Measurements from ENCODE around the gene RPS19. TPM values are rescaled to one million over a fixed set of nuclear protein-coding genes. Genes with fewer than 3 reads are reported as not detected.

The RPS19 gene
- total RNA-seq, 1 donor: 1,086 TPM

- H3K4me3 ChIP-seq (ENCODE audit: low read length): no peak overlapping the region
- H3K9me3 ChIP-seq (ENCODE audit: low read depth, low read length): no peaks in the 10 kb centered on the region
- no peaks in the 10 kb centered on the region for H3K27me3 ChIP-seq (ENCODE audit: insufficient read depth, low read length)
- H3K4me1 ChIP-seq (ENCODE audit: insufficient read depth, low read length): peaks cover 20% of the 10 kb centered on the region
These were observed 36.5 kb downstream of the RPS19 start for GRCh38 chr19:41896581-41896942.

- Histone ChIP-seq H3K27me3 (ENCODE audit: insufficient read depth, low read length) (no peaks in the 10 kb centered on the region), H3K4me3 (ENCODE audit: low read length) (no peak overlapping the region), H3K4me1 (ENCODE audit: insufficient read depth, low read length) (peaks cover 14% of the 10 kb centered on the region), H3K9me3 (ENCODE audit: low read depth, low read length) (no peaks in the 10 kb centered on the region)
These were observed 37.1 kb downstream of the RPS19 start for GRCh38 chr19:41897181-41897580.

- Histone ChIP-seq H3K27me3 (ENCODE audit: insufficient read depth, low read length) (no peaks in the 10 kb centered on the region), H3K4me1 (ENCODE audit: insufficient read depth, low read length) (peaks cover 8% of the 10 kb centered on the region)
These were observed 37.8 kb downstream of the RPS19 start for GRCh38 chr19:41897820-41898219.

GRCh38 chr19:41898235-41898634, 38.2 kb downstream of the RPS19 start:
- Histone ChIP-seq H3K4me1 (ENCODE audit: insufficient read depth, low read length) (peaks cover 5% of the 10 kb centered on the region), H3K4me3 (ENCODE audit: low read length) (no peak overlapping the region)

More at GRCh38 chr19:41897820-41898219, 37.8 kb downstream of the RPS19 start:
- Histone ChIP-seq H3K4me3 (ENCODE audit: low read length) (no peak overlapping the region), H3K9me3 (ENCODE audit: low read depth, low read length) (no peaks in the 10 kb centered on the region)

GRCh38 chr19:41901707-41902360, 41.8 kb downstream of the RPS19 start:
- Histone ChIP-seq H3K4me3 (ENCODE audit: low read length) (no peak overlapping the region), H3K4me1 (ENCODE audit: insufficient read depth, low read length) (no peaks in the 10 kb centered on the region), H3K9me3 (ENCODE audit: low read depth, low read length) (no peaks in the 10 kb centered on the region), H3K27me3 (ENCODE audit: insufficient read depth, low read length) (no peaks in the 10 kb centered on the region)

More at GRCh38 chr19:41898235-41898634, 38.2 kb downstream of the RPS19 start:
- H3K27me3 ChIP-seq (ENCODE audit: insufficient read depth, low read length): no peaks in the 10 kb centered on the region
- no peaks in the 10 kb centered on the region for H3K9me3 ChIP-seq (ENCODE audit: low read depth, low read length)

- no peaks in the 10 kb centered on the region for H3K27me3 ChIP-seq (ENCODE audit: insufficient read depth, low read length)
- H3K4me3 ChIP-seq (ENCODE audit: low read length): no peak overlapping the region
- H3K9me3 ChIP-seq (ENCODE audit: low read depth, low read length): no peaks in the 10 kb centered on the region
- H3K4me1 ChIP-seq (ENCODE audit: insufficient read depth, low read length): no peaks in the 10 kb centered on the region
These were observed 42.5 kb downstream of the RPS19 start for GRCh38 chr19:41902594-41902993.

- Histone ChIP-seq H3K4me3 (ENCODE audit: low read length) (no peak overlapping the region), H3K27me3 (ENCODE audit: insufficient read depth, low read length) (no peaks in the 10 kb centered on the region), H3K9me3 (ENCODE audit: low read depth, low read length) (no peaks in the 10 kb centered on the region), H3K4me1 (ENCODE audit: insufficient read depth, low read length) (no peaks in the 10 kb centered on the region)
These were observed 43.3 kb downstream of the RPS19 start for GRCh38 chr19:41903193-41903953.

- Histone ChIP-seq H3K4me3 (ENCODE audit: low read length) (no peak overlapping the region), H3K4me1 (ENCODE audit: insufficient read depth, low read length) (no peaks in the 10 kb centered on the region), H3K9me3 (ENCODE audit: low read depth, low read length) (no peaks in the 10 kb centered on the region), H3K27me3 (ENCODE audit: insufficient read depth, low read length) (no peaks in the 10 kb centered on the region)
These were observed 44.2 kb downstream of the RPS19 start for GRCh38 chr19:41904118-41904870.

GRCh38 chr19:41905273-41906002, 45.4 kb downstream of the RPS19 start:
- H3K27me3 ChIP-seq (ENCODE audit: insufficient read depth, low read length): no peaks in the 10 kb centered on the region
- no peaks in the 10 kb centered on the region for H3K4me1 ChIP-seq (ENCODE audit: insufficient read depth, low read length)
- no peaks in the 10 kb centered on the region for H3K9me3 ChIP-seq (ENCODE audit: low read depth, low read length)
- no peak overlapping the region for H3K4me3 ChIP-seq (ENCODE audit: low read length)

GRCh38 chr19:41906271-41906670, 46.2 kb downstream of the RPS19 start:
- no peak overlapping the region for H3K4me3 ChIP-seq (ENCODE audit: low read length)
- no peaks in the 10 kb centered on the region for H3K9me3 ChIP-seq (ENCODE audit: low read depth, low read length)
- H3K27me3 ChIP-seq (ENCODE audit: insufficient read depth, low read length): peaks cover 2% of the 10 kb centered on the region
- H3K4me1 ChIP-seq (ENCODE audit: insufficient read depth, low read length): no peaks in the 10 kb centered on the region

- H3K27me3 ChIP-seq (ENCODE audit: insufficient read depth, low read length): peaks cover 10% of the 10 kb centered on the region
- H3K9me3 ChIP-seq (ENCODE audit: low read depth, low read length): no peaks in the 10 kb centered on the region
- no peak overlapping the region for H3K4me3 ChIP-seq (ENCODE audit: low read length)
- H3K4me1 ChIP-seq (ENCODE audit: insufficient read depth, low read length): peaks cover 4% of the 10 kb centered on the region
These were observed 47.0 kb downstream of the RPS19 start for GRCh38 chr19:41906916-41907680.

- H3K4me1 ChIP-seq (ENCODE audit: insufficient read depth, low read length): peaks cover 8% of the 10 kb centered on the region
- no peaks in the 10 kb centered on the region for H3K9me3 ChIP-seq (ENCODE audit: low read depth, low read length)
- no peak overlapping the region for H3K4me3 ChIP-seq (ENCODE audit: low read length)
- peaks cover 14% of the 10 kb centered on the region for H3K27me3 ChIP-seq (ENCODE audit: insufficient read depth, low read length)
These were observed 48.0 kb downstream of the RPS19 start for GRCh38 chr19:41907994-41908615.

GRCh38 chr19:41908724-41909464, 48.8 kb downstream of the RPS19 start:
- peaks cover 15% of the 10 kb centered on the region for H3K4me1 ChIP-seq (ENCODE audit: insufficient read depth, low read length)
- no peak overlapping the region for H3K4me3 ChIP-seq (ENCODE audit: low read length)
- peaks cover 20% of the 10 kb centered on the region for H3K27me3 ChIP-seq (ENCODE audit: insufficient read depth, low read length)
- no peaks in the 10 kb centered on the region for H3K9me3 ChIP-seq (ENCODE audit: low read depth, low read length)

Data from mononuclear cell (primary cell).